GM19452 (cell line): ENCODE measurements around the gene MARCKS.

ENCODE experiments used
- ATAC-seq: cut with Tn5 transposase; IDR thresholded peaks from one replicate; pipeline ENCODE4 v1.9.1; 2021; ENCODE audit not compliant: unreplicated experiment

MARCKS gene

DNA sequence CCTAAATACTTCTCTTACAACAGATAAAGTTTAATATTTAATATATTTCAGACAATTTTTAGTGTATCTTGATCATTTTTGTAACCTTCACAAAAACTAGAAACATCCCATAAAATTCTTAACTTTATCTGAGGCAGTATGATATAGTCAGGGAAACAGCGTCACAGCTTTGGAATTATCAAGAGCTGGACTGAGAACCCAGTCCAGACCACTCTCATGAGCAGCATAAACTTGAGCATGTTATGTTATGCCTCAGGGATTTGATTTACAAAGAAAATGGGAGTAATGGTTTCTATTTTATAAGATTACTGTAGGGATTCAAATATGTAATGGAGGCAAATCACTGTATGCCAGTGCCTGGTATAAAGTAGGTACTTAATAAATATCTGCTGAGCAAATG lies 8.3 kb upstream of the MARCKS start:
- ATAC-seq, result no peak

DNA sequence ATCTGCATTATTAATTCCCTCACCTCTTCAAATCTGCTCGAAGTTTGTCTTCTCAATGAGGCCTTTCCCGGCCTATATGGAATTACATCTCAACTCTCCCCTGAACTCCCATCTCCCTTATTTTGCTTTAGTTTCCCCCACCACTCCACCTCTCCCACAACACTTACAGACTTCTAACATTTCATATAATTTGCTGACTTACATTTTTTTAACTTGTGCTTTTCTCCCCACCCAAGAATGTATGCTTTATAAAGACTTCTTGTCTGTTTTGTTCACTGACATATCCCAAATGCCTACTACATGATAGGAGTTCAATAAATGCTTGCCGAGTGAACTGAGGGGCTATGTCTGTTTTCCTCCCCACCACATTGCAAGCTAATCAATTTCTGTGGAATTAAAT lies 3.9 kb upstream of the MARCKS start:
- no peak for ATAC-seq

DNA sequence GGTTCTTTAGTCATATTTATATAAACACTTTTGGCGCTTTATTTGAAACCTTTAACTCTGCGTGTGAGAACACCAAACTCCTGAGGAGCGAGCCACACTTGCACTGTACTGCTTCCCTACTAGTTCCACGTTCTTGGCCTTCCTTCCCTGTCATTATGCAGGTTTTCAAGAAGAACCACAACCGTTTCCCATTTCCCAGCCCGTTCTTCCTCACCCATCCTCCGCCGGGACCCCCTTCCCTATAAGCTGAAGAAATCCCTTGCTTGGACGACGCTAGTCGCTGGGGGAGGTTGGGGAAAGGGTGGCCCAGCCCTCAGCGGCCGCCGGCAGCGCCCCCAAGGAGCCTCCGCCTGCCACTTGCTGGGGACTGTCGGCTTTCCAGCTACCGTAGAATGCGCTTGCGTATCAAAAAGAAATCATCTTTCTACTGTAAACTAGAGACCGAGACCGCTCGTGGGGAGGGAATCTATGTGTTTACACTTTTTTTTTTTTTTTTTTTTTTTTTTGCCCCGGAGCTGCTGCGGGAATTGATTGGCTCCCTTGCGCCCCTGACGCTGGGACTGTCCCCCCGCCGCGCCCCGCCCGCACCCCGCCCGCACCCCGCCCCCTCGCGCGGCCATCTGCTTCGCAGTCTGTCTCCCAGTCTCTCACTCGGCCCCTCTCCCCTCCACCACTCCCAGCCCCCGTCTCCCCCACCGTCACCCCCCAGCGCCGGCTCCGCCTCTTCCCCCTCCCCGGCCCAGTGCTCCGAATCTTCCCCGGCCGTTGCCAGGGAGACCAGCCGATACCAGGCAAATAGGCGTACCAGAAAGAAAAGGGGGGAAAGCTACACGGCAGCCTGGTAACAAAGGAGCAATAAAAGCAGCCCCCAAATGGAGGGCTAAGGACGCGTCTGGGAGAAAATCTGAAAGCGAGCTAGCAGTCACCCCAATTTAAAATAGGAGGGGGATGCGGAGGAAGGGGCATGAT lies 2.3 kb upstream of the MARCKS start:
- no peak for ATAC-seq

DNA sequence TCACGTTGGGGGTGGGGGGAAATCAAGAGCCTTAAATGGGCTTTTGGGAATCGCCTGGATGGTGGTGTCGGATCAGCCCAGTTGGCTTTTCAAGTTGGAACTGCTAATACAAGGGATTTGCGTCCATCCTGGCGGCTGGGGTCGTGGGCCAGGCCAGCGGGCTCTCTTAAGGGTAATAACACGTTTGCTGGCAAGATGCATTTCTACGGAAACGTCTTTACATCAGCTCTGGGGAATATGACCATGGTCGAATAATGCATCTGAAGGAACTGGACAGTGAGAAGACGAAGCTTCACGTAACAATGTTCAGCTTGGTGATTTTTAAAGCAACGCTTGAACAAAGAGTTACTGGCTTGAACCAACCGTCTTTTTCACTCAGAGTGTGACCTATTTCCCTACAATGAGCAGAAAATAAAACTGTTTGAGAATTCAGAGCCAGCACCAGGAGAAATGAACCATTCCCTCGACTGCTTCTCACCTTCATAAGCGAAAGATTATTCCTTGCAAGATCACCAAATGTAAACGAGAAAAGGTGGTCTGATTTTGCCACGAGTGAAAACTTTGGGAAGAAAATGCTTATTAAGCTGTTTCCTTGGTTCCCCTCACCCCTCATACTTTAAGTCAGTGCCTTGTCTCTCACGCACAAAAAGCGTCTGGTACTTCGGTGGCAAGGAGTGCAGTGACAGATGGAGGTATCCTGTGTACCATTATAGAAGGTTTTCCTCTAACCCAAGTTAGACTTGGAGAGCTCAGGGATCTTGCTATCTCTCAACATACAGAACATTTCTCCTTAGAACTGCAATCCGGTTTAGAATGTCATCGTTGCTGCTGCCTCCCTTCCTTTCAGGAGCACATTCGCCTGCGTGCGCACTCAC lies 1.4 kb upstream of the MARCKS start:
- ATAC-seq, result no peak

DNA sequence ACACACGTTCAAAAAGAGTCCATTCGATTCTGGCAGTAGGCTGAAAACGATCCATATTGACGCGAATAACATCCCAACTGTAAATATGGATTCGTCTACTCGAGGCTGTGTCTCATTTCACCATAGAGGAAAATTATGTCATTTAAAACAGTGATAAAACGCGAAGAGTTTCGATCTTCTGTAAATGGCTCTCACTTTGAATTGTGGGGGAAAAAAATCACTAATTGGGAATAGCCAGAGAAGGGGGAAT lies 845 bp upstream of the MARCKS start:
- ATAC-seq, result no peak

DNA sequence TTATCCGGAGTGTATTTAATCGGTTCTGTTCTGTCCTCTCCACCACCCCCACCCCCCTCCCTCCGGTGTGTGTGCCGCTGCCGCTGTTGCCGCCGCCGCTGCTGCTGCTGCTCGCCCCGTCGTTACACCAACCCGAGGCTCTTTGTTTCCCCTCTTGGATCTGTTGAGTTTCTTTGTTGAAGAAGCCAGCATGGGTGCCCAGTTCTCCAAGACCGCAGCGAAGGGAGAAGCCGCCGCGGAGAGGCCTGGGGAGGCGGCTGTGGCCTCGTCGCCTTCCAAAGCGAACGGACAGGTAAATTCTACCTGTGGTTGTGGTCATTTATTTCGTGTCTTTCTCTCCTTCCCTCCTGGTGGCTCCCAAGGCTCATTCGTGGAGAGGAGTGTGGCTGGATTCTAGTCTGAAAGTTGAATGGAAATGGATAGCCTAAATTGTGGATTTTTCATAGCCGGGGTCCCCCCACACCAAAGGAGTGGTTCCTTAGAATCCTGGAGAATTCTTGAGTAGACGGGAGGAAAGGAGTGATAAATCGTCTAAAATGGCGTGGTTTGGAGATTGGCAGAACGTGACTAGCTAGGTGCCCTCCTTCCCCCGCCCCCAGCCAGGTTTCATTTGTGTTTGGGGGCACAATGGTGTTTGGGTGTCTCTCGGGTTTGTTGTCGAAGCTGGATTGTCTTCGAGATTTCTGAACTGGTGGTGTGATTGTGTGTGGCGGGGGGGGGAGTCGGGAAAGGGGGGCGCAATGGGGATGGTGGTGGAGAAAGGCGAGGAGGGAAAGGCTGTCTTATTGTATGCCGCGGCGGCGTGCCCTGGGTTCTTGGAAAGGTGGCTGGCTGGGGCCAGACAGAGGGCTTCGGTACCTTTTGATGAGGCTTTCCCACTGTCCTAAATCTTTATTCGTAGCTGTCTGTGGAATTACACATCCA lies 673 bp downstream of the MARCKS start:
- ATAC-seq, result no peak

DNA sequence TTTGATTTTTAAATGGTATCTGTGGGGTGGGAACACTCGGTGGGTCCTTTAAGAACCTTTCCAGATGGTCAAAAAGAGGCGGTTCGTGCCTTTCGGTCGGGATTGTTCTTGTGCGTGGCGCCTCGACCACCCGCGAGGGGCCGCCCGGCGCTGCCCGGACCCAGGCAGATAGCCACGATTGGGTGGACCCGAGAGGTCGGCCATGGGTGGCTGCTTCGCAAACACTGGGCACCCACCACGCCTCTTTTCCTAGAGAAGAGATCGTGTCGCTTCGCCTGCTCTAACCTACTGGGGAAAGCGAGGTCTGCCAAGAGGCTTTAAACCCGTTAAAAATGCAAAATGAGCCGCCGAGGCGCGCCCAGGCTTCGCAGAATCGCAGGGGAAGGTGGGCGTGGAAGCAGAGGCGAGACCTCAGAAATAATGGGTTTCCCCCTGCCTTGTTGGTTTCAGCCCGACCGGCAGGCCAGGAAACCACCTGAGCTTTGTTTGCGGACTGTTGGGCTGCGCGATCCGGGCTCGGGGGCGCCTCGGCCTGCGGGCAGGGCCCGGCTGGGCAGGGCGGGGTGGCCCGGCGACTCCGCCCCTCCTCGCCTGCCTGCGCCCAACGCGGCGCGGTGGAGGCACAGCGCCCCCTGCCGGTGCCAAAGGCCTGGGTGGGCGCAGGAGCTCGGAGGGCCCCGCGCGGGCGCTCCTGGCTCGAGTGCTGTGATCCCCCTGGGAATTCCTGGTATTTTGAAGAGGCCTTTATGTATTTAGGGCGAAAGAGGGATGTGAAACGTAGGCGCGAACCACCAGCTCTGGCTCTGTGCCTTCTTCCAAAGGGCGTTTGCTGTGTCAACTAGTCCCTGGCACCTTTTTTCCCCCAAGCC lies 1.6 kb downstream of the MARCKS start:
- peak; percentile 82 for ATAC-seq

DNA sequence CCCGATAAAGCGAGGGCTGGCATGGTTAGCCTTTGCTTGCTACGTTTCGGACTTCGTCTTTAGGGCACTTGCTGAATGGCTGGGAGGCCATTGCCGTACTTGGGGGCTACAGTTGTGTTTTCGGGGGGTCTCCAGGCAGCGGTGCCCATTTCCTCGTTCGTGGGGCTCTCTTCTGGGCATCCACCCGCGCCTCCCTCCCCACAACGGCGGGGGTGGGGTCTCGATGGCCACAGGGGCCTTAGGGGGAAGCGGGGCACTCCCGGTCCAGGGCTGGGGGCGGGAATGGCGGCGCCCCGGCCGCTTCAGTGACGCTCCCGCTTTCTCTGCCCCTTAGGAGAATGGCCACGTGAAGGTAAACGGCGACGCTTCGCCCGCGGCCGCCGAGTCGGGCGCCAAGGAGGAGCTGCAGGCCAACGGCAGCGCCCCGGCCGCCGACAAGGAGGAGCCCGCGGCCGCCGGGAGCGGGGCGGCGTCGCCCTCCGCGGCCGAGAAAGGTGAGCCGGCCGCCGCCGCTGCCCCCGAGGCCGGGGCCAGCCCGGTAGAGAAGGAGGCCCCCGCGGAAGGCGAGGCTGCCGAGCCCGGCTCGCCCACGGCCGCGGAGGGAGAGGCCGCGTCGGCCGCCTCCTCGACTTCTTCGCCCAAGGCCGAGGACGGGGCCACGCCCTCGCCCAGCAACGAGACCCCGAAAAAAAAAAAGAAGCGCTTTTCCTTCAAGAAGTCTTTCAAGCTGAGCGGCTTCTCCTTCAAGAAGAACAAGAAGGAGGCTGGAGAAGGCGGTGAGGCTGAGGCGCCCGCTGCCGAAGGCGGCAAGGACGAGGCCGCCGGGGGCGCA lies 2.4 kb downstream of the MARCKS start:
- ATAC-seq, result peak; percentile 3

DNA sequence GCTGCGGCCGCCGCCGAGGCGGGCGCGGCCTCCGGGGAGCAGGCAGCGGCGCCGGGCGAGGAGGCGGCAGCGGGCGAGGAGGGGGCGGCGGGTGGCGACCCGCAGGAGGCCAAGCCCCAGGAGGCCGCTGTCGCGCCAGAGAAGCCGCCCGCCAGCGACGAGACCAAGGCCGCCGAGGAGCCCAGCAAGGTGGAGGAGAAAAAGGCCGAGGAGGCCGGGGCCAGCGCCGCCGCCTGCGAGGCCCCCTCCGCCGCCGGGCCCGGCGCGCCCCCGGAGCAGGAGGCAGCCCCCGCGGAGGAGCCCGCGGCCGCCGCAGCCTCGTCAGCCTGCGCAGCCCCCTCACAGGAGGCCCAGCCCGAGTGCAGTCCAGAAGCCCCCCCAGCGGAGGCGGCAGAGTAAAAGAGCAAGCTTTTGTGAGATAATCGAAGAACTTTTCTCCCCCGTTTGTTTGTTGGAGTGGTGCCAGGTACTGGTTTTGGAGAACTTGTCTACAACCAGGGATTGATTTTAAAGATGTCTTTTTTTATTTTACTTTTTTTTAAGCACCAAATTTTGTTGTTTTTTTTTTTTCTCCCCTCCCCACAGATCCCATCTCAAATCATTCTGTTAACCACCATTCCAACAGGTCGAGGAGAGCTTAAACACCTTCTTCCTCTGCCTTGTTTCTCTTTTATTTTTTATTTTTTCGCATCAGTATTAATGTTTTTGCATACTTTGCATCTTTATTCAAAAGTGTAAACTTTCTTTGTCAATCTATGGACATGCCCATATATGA lies 3.2 kb downstream of the MARCKS start:
- ATAC-seq, result no peak

DNA sequence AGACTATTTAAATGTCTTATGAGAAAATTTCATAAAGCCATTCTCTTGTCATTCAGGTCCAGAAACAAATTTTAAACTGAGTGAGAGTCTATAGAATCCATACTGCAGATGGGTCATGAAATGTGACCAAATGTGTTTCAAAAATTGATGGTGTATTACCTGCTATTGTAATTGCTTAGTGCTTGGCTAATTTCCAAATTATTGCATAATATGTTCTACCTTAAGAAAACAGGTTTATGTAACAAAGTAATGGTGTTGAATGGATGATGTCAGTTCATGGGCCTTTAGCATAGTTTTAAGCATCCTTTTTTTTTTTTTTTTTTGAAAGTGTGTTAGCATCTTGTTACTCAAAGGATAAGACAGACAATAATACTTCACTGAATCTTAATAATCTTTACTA lies 5.0 kb downstream of the MARCKS start:
- ATAC-seq, result no peak

DNA sequence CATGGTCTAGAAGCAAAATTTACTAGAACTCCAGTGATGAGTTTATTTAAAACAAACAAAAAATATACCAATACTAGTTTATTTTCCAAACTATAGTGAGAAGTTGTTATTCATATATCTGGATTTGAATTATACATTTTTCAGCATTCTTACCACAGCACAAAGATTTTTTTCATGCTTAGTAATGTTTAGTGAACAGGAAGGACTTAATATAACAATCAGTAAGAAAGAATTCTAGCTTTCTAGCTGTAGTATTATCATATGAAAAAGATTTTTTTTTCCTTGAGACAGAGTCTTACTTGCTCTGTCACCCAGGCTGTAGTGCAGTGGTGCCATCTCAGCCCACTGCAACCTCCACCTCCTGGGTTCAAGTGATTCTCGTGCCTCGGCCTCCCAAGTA lies 13.8 kb downstream of the MARCKS start:
- no peak for ATAC-seq

DNA sequence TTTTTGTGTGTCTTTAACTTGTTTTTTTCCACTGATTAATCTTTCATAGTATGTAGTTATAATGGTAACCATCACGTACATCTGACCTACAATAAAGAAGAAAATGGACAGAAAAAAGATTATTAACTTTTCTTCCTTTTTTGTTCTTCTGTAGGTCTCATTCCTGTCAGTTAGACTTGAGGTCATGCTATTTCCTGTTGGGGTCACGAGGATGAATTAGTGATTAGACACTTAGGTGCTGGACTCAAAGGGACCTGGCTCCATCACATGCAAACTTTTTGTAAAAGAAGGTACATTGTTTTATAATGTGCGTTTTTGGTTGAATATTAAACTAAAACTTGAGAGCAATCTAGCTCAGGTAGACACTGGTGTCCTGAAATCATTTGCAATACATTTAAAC lies 14.8 kb downstream of the MARCKS start:
- no peak for ATAC-seq

DNA sequence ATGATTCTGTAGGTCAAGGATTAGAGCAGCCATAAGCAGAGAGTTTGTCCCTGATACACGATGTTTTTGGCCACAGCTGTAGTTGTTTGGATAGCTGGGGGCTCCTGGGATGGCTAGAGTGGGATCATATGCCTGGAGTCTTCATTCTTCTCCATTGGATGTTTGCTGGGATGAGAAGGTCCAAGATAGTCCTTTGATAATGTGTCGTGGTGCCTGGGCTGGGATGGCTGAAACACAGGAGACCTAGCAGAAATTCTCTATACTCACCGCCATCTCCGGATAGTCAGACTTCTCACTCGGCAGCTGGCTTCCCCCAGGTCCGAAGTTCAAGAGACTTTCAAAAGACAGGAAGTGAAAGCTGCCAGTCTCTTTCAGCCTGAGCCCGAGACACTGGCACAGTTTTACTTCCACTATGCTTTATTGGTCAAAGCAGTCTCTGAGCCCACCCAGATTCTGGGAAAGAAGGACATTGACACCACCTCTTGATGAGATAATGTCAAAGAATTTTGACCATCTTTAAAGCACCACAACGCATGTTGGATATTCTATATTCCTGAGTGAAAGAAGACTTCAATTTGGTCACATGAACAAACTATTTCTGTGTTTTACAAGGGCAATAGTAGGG lies 16.0 kb downstream of the MARCKS start:
- peak; percentile 95 for ATAC-seq

DNA sequence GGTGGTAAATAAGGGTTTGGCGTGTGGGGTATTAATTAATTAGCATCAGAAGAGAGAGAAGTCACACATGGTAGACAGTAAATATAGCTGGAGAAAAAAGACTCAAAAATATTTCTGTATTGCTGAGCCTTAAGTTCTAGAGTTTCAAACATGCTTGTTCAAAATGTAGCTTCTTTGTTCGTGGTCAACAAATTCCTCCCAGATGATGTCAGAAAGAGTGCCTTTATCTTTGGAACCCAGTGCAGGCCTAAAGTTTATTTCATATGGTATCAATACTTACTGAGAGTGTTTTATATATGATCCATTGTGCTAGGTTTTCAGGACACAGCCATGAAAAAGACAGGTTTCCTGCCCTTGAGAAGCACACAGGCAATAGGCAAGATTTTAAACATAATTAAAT lies 18.3 kb downstream of the MARCKS start:
- no peak for ATAC-seq

DNA sequence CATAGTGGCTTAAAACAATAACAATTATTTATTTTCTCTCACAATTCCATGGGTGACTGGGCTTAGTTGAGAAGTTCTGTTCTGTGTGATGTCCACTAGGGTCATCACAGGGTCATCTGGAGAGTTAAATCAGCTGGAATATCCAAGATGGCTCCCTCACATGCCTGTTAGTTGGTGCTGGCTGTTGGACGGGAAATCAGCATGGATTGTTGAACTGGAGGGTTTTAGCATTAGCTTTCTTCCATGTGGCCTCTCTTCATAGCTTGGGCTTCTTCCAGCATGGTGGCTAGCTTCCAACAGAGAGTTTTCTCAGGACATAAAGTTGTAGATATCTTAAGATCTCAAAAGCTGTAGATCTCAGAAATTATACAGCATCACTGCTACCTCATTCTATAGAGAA lies 19.6 kb downstream of the MARCKS start:
- ATAC-seq, result no peak

DNA sequence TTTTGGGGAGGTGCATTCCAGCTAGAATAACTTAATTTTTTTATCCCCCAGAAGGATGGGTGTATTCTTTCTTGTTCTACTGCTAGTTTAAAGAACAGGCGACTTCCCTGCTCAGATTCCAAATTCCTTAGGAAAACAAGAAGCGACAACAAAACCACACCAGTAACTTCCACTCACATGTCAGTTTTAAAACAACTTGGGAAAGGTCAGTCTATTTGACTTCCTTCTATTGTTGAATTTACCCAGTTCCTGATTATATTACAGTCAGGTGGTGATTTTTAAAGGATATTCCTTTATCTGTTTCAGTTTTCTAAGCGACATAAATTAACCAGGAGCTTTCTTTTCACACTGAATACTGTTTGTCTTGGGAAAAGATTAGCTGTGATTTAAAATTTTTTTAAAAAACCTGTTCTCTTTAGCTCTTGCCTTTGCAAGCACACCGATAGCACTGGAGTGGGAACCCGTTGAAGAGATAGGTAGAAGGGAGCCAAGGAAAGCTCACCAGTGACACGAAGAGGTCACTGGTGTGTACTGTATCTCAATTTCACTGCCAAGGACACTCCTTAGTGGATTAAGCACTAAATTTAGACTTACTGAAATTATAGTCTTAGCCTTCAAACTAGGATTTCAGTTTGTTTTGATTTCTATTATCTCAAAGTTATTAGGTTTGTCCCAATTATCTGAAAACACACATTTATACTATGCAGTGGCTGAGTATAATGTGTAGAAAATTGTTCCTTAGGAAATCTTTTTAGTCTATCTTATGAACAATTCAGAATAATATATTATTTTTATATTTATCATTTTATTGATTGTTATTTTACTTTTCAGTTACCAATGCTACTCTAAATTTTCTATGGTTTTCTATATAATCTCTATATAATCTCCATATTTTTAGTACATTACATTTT lies 22.3 kb downstream of the MARCKS start:
- ATAC-seq, result peak; percentile 98

DNA sequence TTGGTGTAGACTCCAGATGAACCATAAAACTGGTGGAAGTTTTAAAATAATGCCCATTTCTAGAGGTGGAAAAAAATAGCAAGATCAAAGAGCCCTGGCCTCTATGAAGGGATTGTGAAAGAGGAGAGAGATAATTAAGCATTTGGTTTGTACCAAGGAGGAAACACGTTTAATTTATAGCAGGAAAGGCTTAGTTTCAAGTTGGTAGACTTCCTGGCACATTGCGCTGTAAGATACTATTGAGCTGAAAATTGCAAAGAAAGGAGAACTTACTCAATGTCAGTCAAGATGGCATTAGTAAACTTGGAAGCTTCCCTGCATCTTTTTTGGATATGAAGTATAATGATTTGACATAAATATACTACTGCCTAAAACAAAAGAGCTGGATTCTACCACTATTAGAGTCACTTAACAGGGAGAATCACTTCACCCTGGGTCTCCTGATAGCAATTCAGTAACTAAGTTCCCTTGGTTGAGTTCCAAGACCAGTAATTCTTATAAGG lies 24.4 kb downstream of the MARCKS start:
- ATAC-seq, result no peak
